H1 (cell line): ENCODE measurements around the gene AGPAT4. TPM values are rescaled to one million over a fixed set of nuclear protein-coding genes. Genes with fewer than 3 reads are reported as not detected.

Experiments used
- CTCF ChIA-PET: fragments of 300-600 bp; sonication (Branson Sonifier 250); formaldehyde crosslinking; loops from one replicate; lab custom pipeline; 2021; ENCODE audit not compliant: partially characterized antibody; lab: Charles Lee
- POLR2A ChIA-PET: fragments of 300-600 bp; sonication (Branson Sonifier 250); formaldehyde crosslinking; loops from one replicate; lab custom pipeline; 2021; ENCODE audit warnings: inconsistent platforms; ENCODE audit not compliant: partially characterized antibody; lab: Charles Lee
- DNase-seq, 2 experiments: peaks; one replicate each; pipeline versions ENCODE4 v3.0.0 to v3.0.0-alpha.2; 2010 to 2022; ENCODE audit warnings: low spot score in 2 of 2, low read depth in 1 of 2, mixed read lengths in 1 of 2
- FAIRE-seq: peaks from 2 replicates; lab custom pipeline; 2011; peaks lifted over from hg19 to GRCh38; lab: Jason Lieb, UNC
- H2AFZ ChIP-seq: 2 replicates; pipeline ENCODE4 v1.8.1; 2012; ENCODE audit warnings: low read length, inconsistent platforms
- H2AK5ac ChIP-seq: 2 replicates; pipeline ENCODE4 v1.6.1; 2013; ENCODE audit warnings: low read depth, low read length
- H2BK120ac ChIP-seq: replicated peaks from 2 replicates; pipeline ENCODE3; 2013; ENCODE audit warnings: low read depth, low read length, inconsistent platforms
- H2BK12ac ChIP-seq: 2 replicates; pipeline ENCODE4 v1.6.1; 2013; ENCODE audit warnings: low read depth, low read length
- H2BK15ac ChIP-seq: 2 replicates; pipeline ENCODE4 v1.6.1; 2013; ENCODE audit warnings: low read length
- H2BK20ac ChIP-seq: 2 replicates; pipeline ENCODE4 v1.6.1; 2013; ENCODE audit warnings: low read length
- H2BK5ac ChIP-seq: 2 replicates; pipeline ENCODE4 v1.6.1; 2013; ENCODE audit warnings: low read depth, low read length
- H3K14ac ChIP-seq: 2 replicates; pipeline ENCODE4 v1.6.1; 2013; ENCODE audit warnings: inconsistent platforms; ENCODE audit not compliant: insufficient read length
- H3K18ac ChIP-seq: 2 replicates; pipeline ENCODE4 v1.6.1; 2013; ENCODE audit warnings: low read length; ENCODE audit errors: extremely low read depth
- H3K23ac ChIP-seq: 2 replicates; pipeline ENCODE4 v1.6.1; 2013; ENCODE audit warnings: inconsistent platforms; ENCODE audit not compliant: insufficient read length
- H3K23me2 ChIP-seq: 2 replicates; pipeline ENCODE4 v1.6.1; 2013; ENCODE audit warnings: low read depth, low read length
- H3K27ac ChIP-seq: 2 replicates; pipeline ENCODE4 v1.6.1; 2011; ENCODE audit warnings: low read depth, low read length, inconsistent platforms
- H3K27me3 ChIP-seq, 4 experiments: replicated peaks in 1 of 4; 1 replicate in 1 of 4; 2 replicates in 3 of 4; pipeline versions ENCODE4 v1.6.1 to v1.8.1; 2011 to 2013; ENCODE audit warnings: low read length in 3 of 4, mild to moderate bottlenecking in 3 of 4, inconsistent platforms in 2 of 4, mixed read lengths in 2 of 4, moderate library complexity in 1 of 4; ENCODE audit not compliant: control insufficient read depth in 3 of 4, insufficient read depth in 3 of 4; ENCODE audit errors: extremely low read depth in 1 of 4
- H3K36me3 ChIP-seq, 4 experiments: 2 replicates each; pipeline versions ENCODE4 v1.6.1 to v1.8.1; 2011 to 2013; ENCODE audit warnings: mild to moderate bottlenecking in 4 of 4, low read length in 3 of 4, moderate library complexity in 2 of 4, control low read depth in 1 of 4, inconsistent platforms in 1 of 4; ENCODE audit not compliant: insufficient read depth in 4 of 4, control insufficient read depth in 2 of 4
- H3K4ac ChIP-seq: replicated peaks from 2 replicates; pipeline ENCODE3; 2013; ENCODE audit warnings: low read length, low read depth, mixed read lengths, inconsistent platforms; ENCODE audit not compliant: insufficient read length
- H3K4me1 ChIP-seq, 4 experiments: replicated peaks in 1 of 4; 1 replicate in 1 of 4; 2 replicates in 3 of 4; pipeline versions ENCODE4 v1.6.1 to v1.8.1; 2011 to 2013; ENCODE audit warnings: low read length in 3 of 4, inconsistent platforms in 2 of 4, mixed read lengths in 1 of 4; ENCODE audit not compliant: insufficient read depth in 4 of 4, control insufficient read depth in 3 of 4
- H3K4me2 ChIP-seq, 2 experiments: 2 replicates each; pipeline versions ENCODE4 v1.6.1 to v1.8.1; 2011 to 2013; ENCODE audit warnings: low read depth in 2 of 2, low read length in 2 of 2, control low read depth in 1 of 2, inconsistent platforms in 1 of 2, mild to moderate bottlenecking in 1 of 2; ENCODE audit not compliant: insufficient read depth in 1 of 2
- H3K4me3 ChIP-seq, 4 experiments: fragments of 200-600, 300-600 bp in 1 of 4; sonication (generic), shearing (Covaris generic), sonication (Bioruptor Twin) in 1 of 4; 2 replicates each; pipeline versions ENCODE4 v1.5.1 to v1.8.1; 2011 to 2016; ENCODE audit warnings: low read length in 4 of 4, low read depth in 3 of 4, control low read depth in 2 of 4, inconsistent platforms in 2 of 4, mild to moderate bottlenecking in 2 of 4, mixed read lengths in 1 of 4, moderate library complexity in 1 of 4; ENCODE audit not compliant: insufficient read depth in 2 of 4; ENCODE audit errors: extremely low read depth in 1 of 4
- H3K56ac ChIP-seq: replicated peaks from 2 replicates; pipeline ENCODE3; 2013; ENCODE audit warnings: low read depth, mild to moderate bottlenecking, mixed read lengths, low read length, inconsistent platforms; ENCODE audit not compliant: insufficient read length
- H3K79me1 ChIP-seq: 2 replicates; pipeline ENCODE4 v1.6.1; 2013; ENCODE audit warnings: low read depth, low read length, control low read depth
- H3K79me2 ChIP-seq, 2 experiments: 2 replicates each; pipeline versions ENCODE4 v1.6.1 to v1.8.1; 2012 to 2013; ENCODE audit warnings: low read length in 2 of 2, mild to moderate bottlenecking in 2 of 2, inconsistent platforms in 1 of 2; ENCODE audit not compliant: insufficient read depth in 2 of 2, control insufficient read depth in 1 of 2
- H3K9ac ChIP-seq, 4 experiments: replicated peaks in 1 of 4; 1 replicate in 1 of 4; 2 replicates in 3 of 4; pipeline versions ENCODE4 v1.6.1 to v1.8.1; 2011 to 2013; ENCODE audit warnings: low read depth in 3 of 4, low read length in 3 of 4, control low read depth in 2 of 4, mild to moderate bottlenecking in 2 of 4, moderate library complexity in 2 of 4, inconsistent platforms in 1 of 4; ENCODE audit errors: extremely low read depth in 1 of 4
- H3K9me3 ChIP-seq, 2 experiments: 2 replicates each; pipeline versions ENCODE4 v1.6.1 to v1.8.1; 2012 to 2013; ENCODE audit warnings: mild to moderate bottlenecking in 2 of 2, moderate library complexity in 2 of 2, control low read depth in 1 of 2, inconsistent platforms in 1 of 2, low read depth in 1 of 2, low read length in 1 of 2, mixed read lengths in 1 of 2; ENCODE audit not compliant: insufficient read depth in 2 of 2
- H4K20me1 ChIP-seq, 2 experiments: replicated peaks in 1 of 2; 2 replicates each; pipeline versions ENCODE3 to v1.8.1; 2011 to 2013; ENCODE audit warnings: inconsistent platforms in 2 of 2, low read length in 2 of 2, mild to moderate bottlenecking in 1 of 2; ENCODE audit not compliant: insufficient read depth in 2 of 2, control insufficient read depth in 1 of 2
- H4K5ac ChIP-seq: 2 replicates; pipeline ENCODE4 v1.6.1; 2013; ENCODE audit warnings: low read length, low read depth, mixed read lengths, inconsistent platforms; ENCODE audit not compliant: insufficient read length
- H4K8ac ChIP-seq: 2 replicates; pipeline ENCODE4 v1.8.0; 2013; ENCODE audit warnings: mild to moderate bottlenecking, moderate library complexity, low read length, inconsistent platforms; ENCODE audit not compliant: insufficient read depth; ENCODE audit errors: extremely low read depth
- H4K91ac ChIP-seq: replicated peaks from 2 replicates; pipeline ENCODE3; 2013; ENCODE audit warnings: low read length, mixed read lengths, inconsistent platforms; ENCODE audit not compliant: insufficient read length
- CREB1 ChIP-seq: IDR thresholded peaks from 2 replicates; pipeline ENCODE4 v1.6.1; 2012; ENCODE audit warnings: inconsistent platforms
- CTBP2 ChIP-seq: IDR thresholded peaks from 2 replicates; pipeline ENCODE4 v1.7.0; 2011; ENCODE audit warnings: borderline replicate concordance, mild to moderate bottlenecking, moderate library complexity, mixed read lengths, low read length; ENCODE audit not compliant: insufficient read depth, insufficient read length
- FOSL1 ChIP-seq: IDR thresholded peaks from 2 replicates; pipeline ENCODE4 v1.6.1; 2011; ENCODE audit warnings: mild to moderate bottlenecking, low read depth, low read length, moderate library complexity; ENCODE audit not compliant: insufficient read depth
- GTF2F1 ChIP-seq: IDR thresholded peaks from 2 replicates; pipeline ENCODE4 v1.6.1; 2012; ENCODE audit warnings: low read depth, low read length, improper control_type of control experiment, borderline replicate concordance
- HDAC2 ChIP-seq, 2 experiments: fragments of 300-600 bp in 1 of 2; sonication (generic) in 1 of 2; IDR thresholded peaks; 2 replicates each; pipeline ENCODE4 v1.6.1; 2011 to 2012; ENCODE audit warnings: low read depth in 2 of 2, low read length in 2 of 2, mild to moderate bottlenecking in 2 of 2, moderate library complexity in 2 of 2, borderline replicate concordance in 1 of 2, inconsistent platforms in 1 of 2
- KDM1A ChIP-seq: fragments of 200-600, 300-600 bp; sonication (generic); IDR thresholded peaks from 2 replicates; pipeline ENCODE4 v1.7.1; 2016; ENCODE audit warnings: mild to moderate bottlenecking, low read length, borderline replicate concordance
- SRF ChIP-seq: IDR thresholded peaks from 2 replicates; pipeline ENCODE4 v1.6.1; 2011; ENCODE audit warnings: mild to moderate bottlenecking, low read depth, low read length, moderate library complexity
- WGBS, 2 experiments: shearing (Covaris generic) in 1 of 2; methylation state at CpG; one replicate each; pipeline versions ENCODE4 v1.1.6 to v1.1.7; 2013 to 2015; ENCODE audit warnings: low lambda C conversion rate in 2 of 2, mixed read lengths in 2 of 2, inconsistent platforms in 1 of 2, low coverage in 1 of 2, missing lambda C conversion rate in 1 of 2; ENCODE audit not compliant: insufficient replicate concordance in 2 of 2, insufficient coverage in 1 of 2, insufficient read length in 1 of 2; ENCODE audit errors: extremely low coverage in 1 of 2, missing lambda C conversion rate in 1 of 2; 5-methylcytosine and 5-hydroxymethylcytosine counted together
- polyA plus RNA-seq, 7 experiments: library from polyadenylated mRNA; depleted of rRNA in 3 of 7; stranded (reverse) in 5 of 7; unstranded in 2 of 7; fragments of >200 nt in 5 of 7; fragments of 200-250 nt in 2 of 7; gene quantifications; 1 replicate in 5 of 7; 2 replicates in 1 of 7; 4 replicates in 1 of 7; pipeline versions ENCODE4 v1.2.1 to v1.2.3, GENCODE V29; 2011 to 2013; ENCODE audit warnings: missing spikeins in 2 of 7, mixed read lengths in 2 of 7
- total RNA-seq: library from RNA; stranded (reverse); fragmentation: NEBNext Ultra II Directional; extraction: Animal tissue kit (Norgen Biotek cat#: 25700); gene quantifications from 2 replicates; pipeline ENCODE4 v1.2.1, GENCODE V29; 2021
- TF ChIP-seq, protein P1 (sequence below): IDR thresholded peaks from 2 replicates; pipeline ENCODE4 v1.6.1; 2011; ENCODE audit warnings: low read length, improper control_type of control experiment

Gene AGPAT4
- total and polyA plus RNA-seq, 2 of the 8 experiments (the other 6 are each of a cell fraction or from before 2014, with no cell fraction given), result 13.5 to 23.8 TPM

DNA sequence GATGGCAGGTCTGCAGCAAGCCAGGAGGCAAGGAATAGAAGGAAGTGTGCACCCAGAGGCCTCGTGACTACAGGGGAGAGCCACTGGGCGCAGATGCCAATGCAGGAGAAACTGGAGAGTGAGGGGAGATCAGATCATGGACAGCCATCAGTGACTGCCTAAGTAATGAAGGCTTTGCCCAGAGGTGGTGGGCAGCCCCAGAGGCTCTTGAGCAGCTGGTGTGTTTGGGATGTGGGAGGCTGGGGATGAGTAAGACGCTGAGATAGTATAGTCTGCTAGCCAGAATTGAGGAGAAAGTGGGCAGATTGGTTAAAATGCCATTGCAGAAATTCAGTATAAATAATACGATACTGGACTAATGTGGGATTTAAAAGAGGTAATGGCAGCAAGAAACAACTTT is 170.4 kb downstream of the AGPAT4 start:
- 94% methylated on average over 4 of the region's 4 CpGs; no CpG with 5 or more reads in 1 of the 2 experiments for WGBS, 2 experiments
- ChIA-PET CTCF (interaction anchor here (2.9 to 3.6 kb wide), 2 partner anchors 174 to 270 kb away, joined by 13 to 38 read pairs; no protein-coding TSS in a partner anchor), POLR2A (no interaction called here)
- H2AK5ac ChIP-seq, result no peak overlapping the region
- no peak overlapping the region for H2BK12ac ChIP-seq
- no peak overlapping the region for H3K14ac ChIP-seq
- no peak for FAIRE-seq
- H3K27me3 ChIP-seq, result no peaks in the 10 kb centered on the region
- no peak overlapping the region for H2BK120ac ChIP-seq
- DNase-seq, result no peak
- no peaks in the 10 kb centered on the region for H3K79me1 ChIP-seq
- H3K9ac ChIP-seq, result no peak overlapping the region
- no peak overlapping the region for H3K56ac ChIP-seq
- TF ChIP-seq CREB1 (no peak), FOSL1 (no peak), GTF2F1 (no peak), HDAC2 (IDR thresholded peaks at IDR 0.05; ENCODE audit: borderline replicate concordance in 1 of 2, low read depth in 2 of 2, low read length in 2 of 2) (no peak), CTBP2 (no peak), SRF (no peak), KDM1A (no peak)
- TF ChIP-seq, protein P1, sequence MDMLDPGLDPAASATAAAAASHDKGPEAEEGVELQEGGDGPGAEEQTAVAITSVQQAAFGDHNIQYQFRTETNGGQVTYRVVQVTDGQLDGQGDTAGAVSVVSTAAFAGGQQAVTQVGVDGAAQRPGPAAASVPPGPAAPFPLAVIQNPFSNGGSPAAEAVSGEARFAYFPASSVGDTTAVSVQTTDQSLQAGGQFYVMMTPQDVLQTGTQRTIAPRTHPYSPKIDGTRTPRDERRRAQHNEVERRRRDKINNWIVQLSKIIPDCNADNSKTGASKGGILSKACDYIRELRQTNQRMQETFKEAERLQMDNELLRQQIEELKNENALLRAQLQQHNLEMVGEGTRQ, result no peak
- no peak overlapping the region for H3K4me3 ChIP-seq
- no peaks in the 10 kb centered on the region for H3K9me3 ChIP-seq
- no peak overlapping the region for H4K91ac ChIP-seq
- no peak overlapping the region for H3K27ac ChIP-seq
- no peak overlapping the region for H3K18ac ChIP-seq
- H4K20me1 ChIP-seq, result no peaks in the 10 kb centered on the region
- no peak overlapping the region for H4K5ac ChIP-seq
- no peaks in the 10 kb centered on the region for H3K79me2 ChIP-seq
- no peak overlapping the region for H2BK5ac ChIP-seq
- no peak overlapping the region for H2AFZ ChIP-seq
- H4K8ac ChIP-seq, result no peak overlapping the region
- H3K4ac ChIP-seq, result no peak overlapping the region
- no peak overlapping the region for H2BK15ac ChIP-seq
- H3K23ac ChIP-seq, result no peak overlapping the region
- H3K4me1 ChIP-seq, result no peaks in the 10 kb centered on the region
- no peak overlapping the region for H3K4me2 ChIP-seq
- H3K36me3 ChIP-seq, result peaks cover 11 to 41% (median 20%) of the 10 kb centered on the region in 4 experiments
- no peaks in the 10 kb centered on the region for H3K23me2 ChIP-seq
- H2BK20ac ChIP-seq, result no peak overlapping the region
